Lung (tissue), 12 donors: Measurements from ENCODE around the gene SERPINB12. TPM values are rescaled to one million over a fixed set of nuclear protein-coding genes. Genes with fewer than 3 reads are reported as not detected.
A peak's percentile ranks its signal among the peaks of the same experiment; 100 is the strongest.

Source experiments
- ATAC-seq: fragments of 200-7000 bp; cut with Tn5 transposase; one replicate; pipeline ENCODE4 v1.9.1; 2020; ENCODE audit warnings: moderate number of reproducible peaks; ENCODE audit not compliant: insufficient read depth, low FRiP score
- DNase-seq, 3 donors: peaks; one replicate each; pipeline ENCODE4 v3.0.0-alpha.2; 2013 to 2017
- H3K27ac ChIP-seq, 2 donors: one replicate each; pipeline ENCODE4 v1.5.1; 2013; ENCODE audit warnings: mild to moderate bottlenecking in 2 of 2, moderate library complexity in 2 of 2, control low read depth in 1 of 2, inconsistent platforms in 1 of 2, low read depth in 1 of 2, low read length in 1 of 2
- H3K27me3 ChIP-seq, 3 donors: one replicate each; pipeline ENCODE4 v1.5.1; 2013; ENCODE audit warnings: low read length in 2 of 3; ENCODE audit not compliant: control insufficient read depth in 3 of 3, insufficient read depth in 3 of 3
- H3K36me3 ChIP-seq, 4 donors: one replicate each; pipeline ENCODE4 v1.5.1; 2013; ENCODE audit warnings: low read length in 4 of 4, mild to moderate bottlenecking in 1 of 4, moderate library complexity in 1 of 4; ENCODE audit not compliant: control insufficient read depth in 4 of 4, insufficient read depth in 4 of 4
- H3K4me1 ChIP-seq, 5 donors: one replicate each; pipeline ENCODE4 v1.5.1; 2013; ENCODE audit warnings: low read length in 5 of 5, mild to moderate bottlenecking in 2 of 5, moderate library complexity in 1 of 5; ENCODE audit not compliant: control insufficient read depth in 5 of 5, insufficient read depth in 5 of 5
- H3K4me3 ChIP-seq: one replicate; pipeline ENCODE4 v1.5.1; 2013; ENCODE audit warnings: mild to moderate bottlenecking, control low read depth, moderate library complexity
- H3K9ac ChIP-seq, 2 donors: one replicate each; pipeline ENCODE4 v1.5.1; 2013; ENCODE audit warnings: low read length in 2 of 2, control low read depth in 1 of 2; ENCODE audit not compliant: insufficient read depth in 1 of 2
- H3K9me3 ChIP-seq, 4 donors: one replicate each; pipeline ENCODE4 v1.5.1; 2013; ENCODE audit warnings: low read length in 3 of 4, mild to moderate bottlenecking in 1 of 4, moderate library complexity in 1 of 4; ENCODE audit not compliant: control insufficient read depth in 4 of 4, insufficient read depth in 3 of 4
- CTCF ChIP-seq: IDR thresholded peaks from 2 replicates; pipeline ENCODE4 v1.5.1; 2012; ENCODE audit warnings: mild to moderate bottlenecking; ENCODE audit errors: control extremely low read depth, extremely low read depth
- WGBS, 2 donors: extraction: QIAGEN DNeasy Blood & Tissue Kit; methylation state at CpG; one replicate each; pipeline ENCODE4 v1.1.7; 2013; 5-methylcytosine and 5-hydroxymethylcytosine counted together
- polyA plus RNA-seq, 2 donors: library from polyadenylated mRNA; stranded (reverse); fragments of 200-250 nt; gene quantifications; one replicate each; pipeline ENCODE4 v1.2.1, GENCODE V29; 2013
- total RNA-seq, 2 donors: library from RNA; depleted of rRNA in 1 of 2; stranded (reverse); fragments of >200 nt in 1 of 2; gene quantifications; one replicate each; pipeline ENCODE4 v1.2.1, GENCODE V29; 2014 to 2021
- donor health status: control.
- donor health status: control.
- donor health status: Bipolar disorder and iron deficiency.
- donor health status: healthy.
- donor health status: DM: yes; HTN: yes; CAD: no.

The SERPINB12 gene
- total and polyA plus RNA-seq, 4 donors = not detected

DNA sequence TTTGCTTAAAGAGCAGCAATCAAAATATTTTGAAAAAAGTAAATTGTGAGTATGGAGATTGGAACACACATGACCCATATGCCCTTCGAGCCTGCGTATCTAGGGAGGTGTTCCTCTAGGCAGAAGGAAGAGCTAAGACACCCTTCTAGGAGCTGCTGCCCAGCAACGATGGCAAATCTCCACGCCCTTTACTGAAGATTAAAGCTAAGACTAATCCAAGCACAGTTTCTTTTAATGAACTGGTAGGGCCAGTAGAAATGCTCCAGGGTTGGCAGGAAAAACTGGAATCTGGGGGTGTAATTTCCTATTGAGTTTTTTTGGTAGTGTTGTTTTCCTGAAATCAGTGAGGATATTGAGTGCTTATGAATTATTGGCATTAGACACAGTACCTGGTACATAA is 44.3 kb downstream of the SERPINB12 start:
- Histone ChIP-seq H3K9ac (no peak overlapping the region), H3K4me1 (peaks cover 0 to 1% (median 0%) of the 10 kb centered on the region in 5 donors), H3K4me3 (no peak overlapping the region), H3K9me3 (no peaks in the 10 kb centered on the region), H3K27me3 (no peaks in the 10 kb centered on the region), H3K36me3 (no peaks in the 10 kb centered on the region), H3K27ac (no peak overlapping the region)
- no peak for ATAC-seq
- no peak for DNase-seq
- WGBS, 2 donors = 80 to 88% methylated on average over 4 of the region's 4 CpGs
- TF ChIP-seq CTCF = no peak

DNA sequence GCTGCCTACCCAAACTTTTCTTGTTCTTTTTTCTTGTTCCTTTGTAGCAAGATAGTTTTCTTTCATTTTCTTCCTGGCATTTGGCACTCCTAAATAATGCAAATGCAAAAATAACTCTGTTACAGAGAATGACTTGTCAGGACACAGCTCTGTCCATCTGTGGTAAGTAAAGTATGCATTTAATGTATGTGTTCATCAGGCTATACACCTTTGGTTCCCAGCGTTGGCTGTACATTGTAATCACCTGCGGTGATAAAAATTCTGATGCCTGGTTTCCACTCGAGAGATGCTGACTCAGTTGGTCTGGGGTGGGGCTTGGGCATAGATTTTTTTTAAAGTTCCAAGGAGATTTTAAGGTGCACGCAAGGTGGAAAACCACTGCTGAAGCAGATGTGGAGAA is 44.8 kb downstream of the SERPINB12 start, which contains the start of gene SERPINB13:
Gene SERPINB13, plus strand, starts transcription at position 378 of the 400 bp plus-strand sequence. CDS start 1,325 bp downstream, outside the sequence.
- H3K9me3 ChIP-seq = no peaks in the 10 kb centered on the region
- no peak for TF ChIP-seq CTCF
- no peak within 1 kb of the TSS for H3K4me3 ChIP-seq
- H3K27me3 ChIP-seq = no peaks in the 10 kb centered on the region
- no peak within 1 kb of the TSS for H3K9ac ChIP-seq
- ATAC-seq (no peak), DNase-seq (no peak)
- H3K27ac ChIP-seq = no peak within 1 kb of the TSS
- H3K4me1 ChIP-seq = peaks cover 0 to 1% (median 0%) of the 10 kb centered on the region in 5 donors
- 92 to 95% methylated on average over 4 of the region's 4 CpGs for WGBS, 2 donors
- no peaks in the 10 kb centered on the region for H3K36me3 ChIP-seq

DNA sequence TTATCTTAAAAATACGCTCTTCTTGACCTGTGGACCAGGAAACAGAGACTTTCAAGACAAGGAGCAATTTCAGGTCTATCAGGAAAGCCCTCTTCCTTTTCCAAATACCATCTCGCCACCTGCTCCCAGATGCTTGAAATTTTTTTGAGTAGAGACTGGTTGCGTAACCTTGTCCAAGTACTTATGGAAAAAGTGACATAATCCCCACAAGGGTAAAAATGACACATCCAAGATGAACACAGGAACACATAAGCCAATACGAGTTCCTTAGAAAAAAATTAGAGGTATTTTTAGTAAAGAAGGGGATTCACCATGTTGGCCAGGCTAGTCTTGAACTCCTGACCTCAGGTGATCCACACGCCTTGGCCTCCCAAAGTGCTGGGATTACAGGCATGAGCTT is 46.7 kb downstream of the SERPINB12 start:
- peak in 1 of 3 donors; percentile 4 for DNase-seq
- no peak overlapping the region for H3K27ac ChIP-seq
- TF ChIP-seq CTCF = no peak
- no peaks in the 10 kb centered on the region for H3K27me3 ChIP-seq
- H3K36me3 ChIP-seq = no peaks in the 10 kb centered on the region
- ATAC-seq = no peak
- no peak overlapping the region for H3K9ac ChIP-seq
- WGBS, 2 donors = 39 to 61% methylated on average over 5 of the region's 5 CpGs
- H3K9me3 ChIP-seq = peaks cover 0 to 2% (median 0%) of the 10 kb centered on the region in 4 donors
- peaks cover 0 to 1% (median 0%) of the 10 kb centered on the region in 5 donors for H3K4me1 ChIP-seq
- no peak overlapping the region for H3K4me3 ChIP-seq

DNA sequence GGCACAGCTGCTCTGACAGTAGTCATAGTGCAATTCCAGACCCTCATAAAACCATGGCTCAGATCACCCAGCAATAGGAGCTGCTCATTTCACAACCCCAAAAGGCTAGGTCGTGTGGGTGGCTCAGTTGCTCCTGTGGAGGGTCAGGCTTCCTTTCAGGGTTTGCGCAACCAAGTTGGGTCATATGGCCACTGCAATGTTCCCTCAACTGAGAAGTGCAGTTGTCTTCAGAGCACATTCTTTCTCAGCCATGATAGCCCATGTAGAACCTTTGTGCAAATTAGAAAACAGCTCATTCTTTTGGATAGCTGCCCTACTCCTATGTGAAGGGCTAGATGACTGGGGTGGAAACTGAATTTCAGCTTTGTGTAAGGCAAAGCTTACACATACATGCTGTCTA is 48.2 kb downstream of the SERPINB12 start:
- DNase-seq = no peak
- H3K27ac ChIP-seq = no peak overlapping the region
- H3K9me3 ChIP-seq = peaks cover 0 to 2% (median 0%) of the 10 kb centered on the region in 4 donors
- peaks cover 0 to 1% (median 0%) of the 10 kb centered on the region in 5 donors for H3K4me1 ChIP-seq
- no peak for TF ChIP-seq CTCF
- ATAC-seq = peak; percentile 34
- H3K36me3 ChIP-seq = no peaks in the 10 kb centered on the region
- WGBS, 2 donors = 40 to 53% methylated on average over 2 of the region's 2 CpGs
- no peak overlapping the region for H3K9ac ChIP-seq
- H3K27me3 ChIP-seq = no peaks in the 10 kb centered on the region
- H3K4me3 ChIP-seq = no peak overlapping the region
